GM04504 (cell line): Measurements from ENCODE around the gene HSPA1B.
"Not testable (repeated sequence)": the region's sequence is repeated elsewhere in the genome, so short reads cannot be mapped to it uniquely, and the experiment has no call there.

Experiments
- DNase-seq: peaks from one replicate; pipeline ENCODE4 v3.0.0-alpha.2; 2012; ENCODE audit warnings: low read depth

HSPA1B gene

GRCh38 chr6:31827286-31828079, at the start of gene HSPA1B:
Gene HSPA1B (plus strand): TSS chr6:31827738. CDS start chr6:31827951, 213 bp downstream.
- DNase-seq: peak; percentile 96

GRCh38 chr6:31778193-31778592, 49.3 kb upstream of the HSPA1B start:
- DNase-seq: no peak

GRCh38 chr6:31778999-31779885, 48.3 kb upstream of the HSPA1B start:
- no peak for DNase-seq

- DNase-seq: no peak
Observed at GRCh38 chr6:31779908-31780307, 47.6 kb upstream of the HSPA1B start.

- DNase-seq: no peak
Observed at GRCh38 chr6:31780507-31781243, 46.9 kb upstream of the HSPA1B start.

GRCh38 chr6:31781244-31782125, 46.1 kb upstream of the HSPA1B start:
- no peak for DNase-seq

- DNase-seq: no peak
Observed at GRCh38 chr6:31782126-31782855, 45.2 kb upstream of the HSPA1B start.

- no peak for DNase-seq
Observed at GRCh38 chr6:31784098-31784925, 43.2 kb upstream of the HSPA1B start.

- DNase-seq: no peak
Observed at GRCh38 chr6:31785475-31785874, 42.1 kb upstream of the HSPA1B start.

- no peak for DNase-seq
Observed at GRCh38 chr6:31791324-31792089, 36.0 kb upstream of the HSPA1B start.

- no peak for DNase-seq
Observed at GRCh38 chr6:31792090-31792374, 35.5 kb upstream of the HSPA1B start.

GRCh38 chr6:31792761-31793171, 34.8 kb upstream of the HSPA1B start:
- DNase-seq: no peak

- DNase-seq: not testable (repeated sequence)
Observed at GRCh38 chr6:31793927-31794245, 33.7 kb upstream of the HSPA1B start.

GRCh38 chr6:31794294-31794865, 33.2 kb upstream of the HSPA1B start:
- peak; percentile 17 for DNase-seq

GRCh38 chr6:31794866-31795615, 32.5 kb upstream of the HSPA1B start:
- DNase-seq: peak; percentile 13

GRCh38 chr6:31795616-31796298, 31.8 kb upstream of the HSPA1B start, which contains the start of gene VARS1:
Gene VARS1 (minus strand): TSS chr6:31795752. CDS start chr6:31795217, 535 bp downstream.
- DNase-seq: peak; percentile 77

GRCh38 chr6:31796993-31797385, 30.5 kb upstream of the HSPA1B start:
- DNase-seq: no peak
